CD4-positive, alpha-beta T cell (primary cell): Measurements from ENCODE around the gene OCRL. TPM values are rescaled to one million over a fixed set of nuclear protein-coding genes. Genes with fewer than 3 reads are reported as not detected.

ENCODE experiments used
- ATAC-seq: fragments of 200-7000 bp; cut with Tn5 transposase; one replicate; pipeline ENCODE4 v1.10.0; 2022; ENCODE audit warnings: mild to moderate bottlenecking; ENCODE audit not compliant: poor library complexity
- CTCF ChIA-PET: fragments of 350-600 bp; sonication (Branson Sonifier 250); formaldehyde crosslinking; loops from one replicate; lab custom pipeline; 2021; ENCODE audit warnings: antibody characterized with exemption, inconsistent platforms; lab: Charles Lee
- POLR2A ChIA-PET: fragments of 350-600 bp; sonication (Branson Sonifier 250); formaldehyde crosslinking; loops from one replicate; lab custom pipeline; 2021; ENCODE audit warnings: antibody characterized with exemption, inconsistent platforms; lab: Charles Lee
- DNase-seq, 14 experiments: peaks; one replicate each; pipeline ENCODE4 v3.0.0-alpha.2; 2013 to 2020; ENCODE audit warnings: mixed read lengths in 2 of 14
- H3K27ac ChIP-seq, 2 donors: one replicate each; pipeline versions ENCODE4 v1.5.1 to v1.7.0; 2013; ENCODE audit warnings: low read length in 2 of 2, low read depth in 1 of 2, mild to moderate bottlenecking in 1 of 2
- H3K27me3 ChIP-seq, 2 experiments: 1 replicate in 1 of 2; 2 replicates in 1 of 2; pipeline versions ENCODE4 v1.6.1 to v1.7.0; 2013; ENCODE audit warnings: low read length in 2 of 2, control low read depth in 1 of 2, mild to moderate bottlenecking in 1 of 2, moderate library complexity in 1 of 2; ENCODE audit not compliant: insufficient read depth in 2 of 2, control insufficient read depth in 1 of 2
- H3K36me3 ChIP-seq: one replicate; pipeline ENCODE4 v1.6.1; 2013; ENCODE audit warnings: low read length, control low read depth; ENCODE audit not compliant: insufficient read depth
- H3K4me1 ChIP-seq: one replicate; pipeline ENCODE4 v1.6.1; 2013; ENCODE audit warnings: low read length, control low read depth; ENCODE audit not compliant: insufficient read depth
- H3K4me3 ChIP-seq: one replicate; pipeline ENCODE4 v1.5.1; 2013; ENCODE audit warnings: mild to moderate bottlenecking, low read length, moderate library complexity
- H3K9me3 ChIP-seq, 2 experiments: 1 replicate in 1 of 2; 2 replicates in 1 of 2; pipeline versions ENCODE4 v1.6.1 to v1.7.0; 2013; ENCODE audit warnings: low read length in 2 of 2, mild to moderate bottlenecking in 2 of 2, control low read depth in 1 of 2, moderate library complexity in 1 of 2; ENCODE audit not compliant: control insufficient read depth in 1 of 2, insufficient read depth in 1 of 2
- H3K27ac Mint-ChIP-seq: one replicate; pipeline ENCODE4 v1.8.0; 2020; ENCODE audit warnings: mixed read lengths
- H3K27me3 Mint-ChIP-seq: one replicate; pipeline ENCODE4 v1.8.0; 2021; ENCODE audit warnings: mixed read lengths
- H3K36me3 Mint-ChIP-seq: one replicate; pipeline ENCODE4 v1.8.0; 2021; ENCODE audit warnings: low read depth, mixed read lengths
- H3K4me1 Mint-ChIP-seq: one replicate; pipeline ENCODE4 v1.8.0; 2021; ENCODE audit warnings: low read depth, mixed read lengths
- H3K4me3 Mint-ChIP-seq: one replicate; pipeline ENCODE4 v1.8.0; 2020; ENCODE audit warnings: mild to moderate bottlenecking, mixed read lengths
- H3K9me3 Mint-ChIP-seq: one replicate; pipeline ENCODE4 v1.8.0; 2020; ENCODE audit warnings: mixed read lengths
- CTCF ChIP-seq: fragments of 200-600 bp; IDR thresholded peaks from one replicate; pipeline ENCODE4 v1.8.0; 2022; ENCODE audit warnings: antibody characterized with exemption, mild to moderate bottlenecking
- intact Hi-C, 2 experiments: fragments of 100-400 bp; cut with DNase I in 1 of 2; cut with micrococcal nuclease in 1 of 2; formaldehyde crosslinking; loops; one replicate each; pipeline versions ENCODE4 v1.15.1 to v1.9.0; 2023 to 2025; cut with DNase I, micrococcal nuclease
- total RNA-seq, 174 experiments: library from RNA in 2 of 174; stranded (reverse) in 2 of 174; gene quantifications; one replicate each; pipeline ENCODE4 v1.2.3 and lab custom pipeline; 2021 to 2026

OCRL gene
- total RNA-seq, 2 experiments from 2014 or later, result 4.0 to 4.1 TPM

- H3K4me1 ChIP-seq, result peaks cover 7% of the 10 kb centered on the region
- Mint-ChIP-seq H3K4me1 (peaks cover 6% of the 10 kb centered on the region), H3K4me3 (no peak overlapping the region), H3K36me3 (no peaks in the 10 kb centered on the region), H3K27ac (no peak overlapping the region), H3K27me3 (no peaks in the 10 kb centered on the region), H3K9me3 (no peaks in the 10 kb centered on the region)
- no peak overlapping the region for H3K4me3 ChIP-seq
- POLR2A ChIA-PET, result no interaction called here
- peaks cover 0 to 3% of the 10 kb centered on the region in 2 experiments for H3K27me3 ChIP-seq
- no peak for DNase-seq
- intact Hi-C loops, result no loop called here
- no peaks in the 10 kb centered on the region for H3K36me3 ChIP-seq
- peaks cover 0 to 7% of the 10 kb centered on the region in 2 experiments for H3K9me3 ChIP-seq
- no peak overlapping the region for H3K27ac ChIP-seq
- CTCF ChIA-PET, result no interaction called here
- no peak for TF ChIP-seq CTCF
- no peak for ATAC-seq
Observed at GRCh38 chrX:129641941-129642340, 101.9 kb downstream of the OCRL start.

Other genes with a start within 250 kb of the OCRL start
- 1 to 10 TPM in 1 of 2 experiments, under 1 TPM in 1; 0.85 to 1.0 TPM for gene SMARCA1, start 16.8 kb upstream of the OCRL start, total RNA-seq
- gene APLN, start 114.7 kb downstream of the OCRL start, total RNA-seq, result not detected
- gene XPNPEP2, start 198.7 kb downstream of the OCRL start, total RNA-seq, result under 1 TPM; 0.16 to 0.17 TPM
- 10 to 100 TPM; 69.0 to 70.8 TPM for gene SASH3, start 239.7 kb downstream of the OCRL start, total RNA-seq